Keratinocyte (primary cell): Measurements from ENCODE around the gene MLLT10. TPM values are rescaled to one million over a fixed set of nuclear protein-coding genes. Genes with fewer than 3 reads are reported as not detected.

Source experiments
- DNase-seq: peaks from one replicate; pipeline ENCODE4 v3.0.0-alpha.2; 2011; ENCODE audit warnings: low read depth, missing footprints, low spot score
- FAIRE-seq: peaks from 2 replicates; lab custom pipeline; 2011; peaks lifted over from hg19 to GRCh38; lab: Jason Lieb, UNC
- H2AFZ ChIP-seq: 2 replicates; pipeline ENCODE4 v1.6.0; 2012; ENCODE audit warnings: low read length, control low read depth, inconsistent platforms; ENCODE audit not compliant: control insufficient read depth
- H3K27ac ChIP-seq: 2 replicates; pipeline ENCODE4 v1.5.1; 2011; ENCODE audit warnings: low read length; ENCODE audit not compliant: control insufficient read depth, insufficient read depth
- H3K27me3 ChIP-seq: 3 replicates; pipeline ENCODE4 v1.6.0; 2011; ENCODE audit warnings: low read length; ENCODE audit not compliant: control insufficient read depth, insufficient read depth; ENCODE audit errors: extremely low read depth
- H3K36me3 ChIP-seq, 2 experiments: 2 replicates in 1 of 2; 3 replicates in 1 of 2; pipeline ENCODE4 v1.5.1; 2011; ENCODE audit warnings: low read length in 2 of 2, mild to moderate bottlenecking in 1 of 2; ENCODE audit not compliant: control insufficient read depth in 2 of 2, insufficient read depth in 2 of 2; ENCODE audit errors: extremely low read depth in 1 of 2
- H3K4me1 ChIP-seq: 3 replicates; pipeline ENCODE4 v1.5.1; 2011; ENCODE audit warnings: low read length; ENCODE audit not compliant: control insufficient read depth, insufficient read depth; ENCODE audit errors: extremely low read depth
- H3K4me2 ChIP-seq: 3 replicates; pipeline ENCODE4 v1.6.0; 2011; ENCODE audit warnings: low read depth, low read length; ENCODE audit not compliant: control insufficient read depth, insufficient read depth; ENCODE audit errors: extremely low read depth
- H3K4me3 ChIP-seq, 3 experiments: fragments of 200-600 bp in 1 of 3; sonication (generic) in 1 of 3; 2 replicates in 2 of 3; 3 replicates in 1 of 3; pipeline ENCODE4 v1.5.1; 2011 to 2016; ENCODE audit warnings: low read length in 3 of 3, mild to moderate bottlenecking in 3 of 3, control low read depth in 2 of 3, inconsistent platforms in 1 of 3, low read depth in 1 of 3, mixed read lengths in 1 of 3, mixed run types in 1 of 3, moderate library complexity in 1 of 3; ENCODE audit not compliant: control insufficient read depth in 2 of 3, insufficient read depth in 2 of 3; ENCODE audit errors: extremely low read depth in 1 of 3
- H3K79me2 ChIP-seq: 2 replicates; pipeline ENCODE4 v1.6.0; 2012; ENCODE audit warnings: low read length; ENCODE audit not compliant: control insufficient read depth, insufficient read depth
- H3K9ac ChIP-seq: 3 replicates; pipeline ENCODE4 v1.6.0; 2011; ENCODE audit warnings: low read length; ENCODE audit not compliant: control insufficient read depth, insufficient read depth; ENCODE audit errors: extremely low read depth
- H3K9me1 ChIP-seq: 3 replicates; pipeline ENCODE4 v1.6.0; 2011; ENCODE audit warnings: low read length; ENCODE audit not compliant: control insufficient read depth, insufficient read depth; ENCODE audit errors: extremely low read depth
- H3K9me3 ChIP-seq: 2 replicates; pipeline ENCODE4 v1.5.1; 2012; ENCODE audit warnings: low read depth, low read length; ENCODE audit not compliant: control insufficient read depth
- H4K20me1 ChIP-seq: 3 replicates; pipeline ENCODE4 v1.6.0; 2011; ENCODE audit warnings: low read length; ENCODE audit not compliant: control insufficient read depth, insufficient read depth; ENCODE audit errors: extremely low read depth
- CTCF ChIP-seq, 3 experiments: IDR thresholded peaks in 1 of 3; conservative IDR thresholded peaks in 1 of 3; optimal IDR thresholded peaks in 1 of 3; 2 replicates in 2 of 3; 3 replicates in 1 of 3; pipeline versions ENCODE3 to v1.5.1; 2011; ENCODE audit warnings: low read length in 3 of 3, mild to moderate bottlenecking in 3 of 3, moderate library complexity in 2 of 3, control low read depth in 1 of 3, inconsistent platforms in 1 of 3; ENCODE audit not compliant: insufficient read depth in 2 of 3; ENCODE audit errors: extremely low read depth in 1 of 3
- EZH2 ChIP-seq: IDR thresholded peaks from one replicate; pipeline ENCODE4 v1.6.1; 2012; ENCODE audit warnings: inconsistent platforms, mild to moderate bottlenecking, low read length, moderate library complexity
- dilution Hi-C: fragments of 300-500 bp; cut with MboI; formaldehyde crosslinking; loops from one replicate; pipeline ENCODE4 v1.7.0; 2020; ENCODE audit warnings: low sequenced_read_pairs; ENCODE audit not compliant: extremely low pct_ligation_motif_present
- polyA plus RNA-seq, 5 experiments: library from polyadenylated mRNA; depleted of rRNA in 3 of 5; stranded (reverse) in 3 of 5; stranded (forward) in 1 of 5; unstranded in 1 of 5; fragments of >200 nt; gene quantifications; 1 replicate in 1 of 5; 2 replicates in 3 of 5; 3 replicates in 1 of 5; pipeline versions ENCODE4 v1.2.1 to v1.2.3, GENCODE V29; 2011 to 2012; ENCODE audit warnings: missing spikeins in 2 of 5, low read depth in 1 of 5, low replicate concordance in 1 of 5

The MLLT10 gene
- polyA plus RNA-seq, 1 donor (not counting 4 experiments of a cell fraction or from before 2014, with no cell fraction given) = 40.2 TPM

- dilution Hi-C loops = no loop called here
- Histone ChIP-seq H3K4me2 (no peak overlapping the region), H2AFZ (no peak overlapping the region), H3K4me1 (no peaks in the 10 kb centered on the region), H3K4me3 (no peak overlapping the region), H3K9ac (no peak overlapping the region), H4K20me1 (no peaks in the 10 kb centered on the region), H3K9me1 (no peaks in the 10 kb centered on the region), H3K36me3 (peaks cover 8 to 12% of the 10 kb centered on the region in 2 experiments), H3K9me3 (no peaks in the 10 kb centered on the region), H3K27ac (no peak overlapping the region), H3K79me2 (peaks cover 24% of the 10 kb centered on the region), H3K27me3 (no peaks in the 10 kb centered on the region)
- DNase-seq (no peak), FAIRE-seq (no peak)
- TF ChIP-seq CTCF (optimal IDR thresholded peaks at IDR 0.05 in 1 of 3, IDR thresholded peaks at IDR 0.05 in 1 of 3, conservative IDR thresholded peaks at IDR 0.05 in 1 of 3; ENCODE audit: extremely low read depth in 1 of 3, insufficient read depth in 2 of 3, low read length in 3 of 3) (no peak), EZH2 (no peak)
These were observed 104.6 kb downstream of the MLLT10 start for GRCh38 chr10:21638681-21639080.

GRCh38 chr10:21648040-21648439, 114.0 kb downstream of the MLLT10 start:
- no peak overlapping the region for H3K9ac ChIP-seq
- H3K4me3 ChIP-seq = no peak overlapping the region
- H3K4me1 ChIP-seq = peaks cover 5% of the 10 kb centered on the region
- dilution Hi-C loops = no loop called here
- peaks cover under 1% of the 10 kb centered on the region for H3K9me1 ChIP-seq
- TF ChIP-seq EZH2 = no peak
- no peak for TF ChIP-seq CTCF (optimal IDR thresholded peaks at IDR 0.05 in 1 of 3, IDR thresholded peaks at IDR 0.05 in 1 of 3, conservative IDR thresholded peaks at IDR 0.05 in 1 of 3; ENCODE audit: extremely low read depth in 1 of 3, insufficient read depth in 2 of 3, low read length in 3 of 3)
- H3K36me3 ChIP-seq = peaks cover 0 to 2% of the 10 kb centered on the region in 2 experiments
- no peak for DNase-seq
- no peaks in the 10 kb centered on the region for H4K20me1 ChIP-seq
- no peaks in the 10 kb centered on the region for H3K27me3 ChIP-seq
- H3K79me2 ChIP-seq = peaks cover 20% of the 10 kb centered on the region
- no peak for FAIRE-seq
- H3K9me3 ChIP-seq = no peaks in the 10 kb centered on the region
- no peak overlapping the region for H3K27ac ChIP-seq
- H2AFZ ChIP-seq = no peak overlapping the region
- H3K4me2 ChIP-seq = no peak overlapping the region
